ENCODE measurements around the gene GPR39.
"Not testable (repeated sequence)": the region's sequence is repeated elsewhere in the genome, so short reads cannot be mapped to it uniquely, and the experiment has no call there.

GPR39 gene

GRCh38 chr2:132515010-132515409, 98.4 kb downstream of the GPR39 start:
- DNase-seq: no peak

GRCh38 chr2:132517386-132517785, 100.8 kb downstream of the GPR39 start:
- no peak for DNase-seq

- DNase-seq: no peak
Measured at GRCh38 chr2:132518302-132518701, 101.7 kb downstream of the GPR39 start.

DNA sequence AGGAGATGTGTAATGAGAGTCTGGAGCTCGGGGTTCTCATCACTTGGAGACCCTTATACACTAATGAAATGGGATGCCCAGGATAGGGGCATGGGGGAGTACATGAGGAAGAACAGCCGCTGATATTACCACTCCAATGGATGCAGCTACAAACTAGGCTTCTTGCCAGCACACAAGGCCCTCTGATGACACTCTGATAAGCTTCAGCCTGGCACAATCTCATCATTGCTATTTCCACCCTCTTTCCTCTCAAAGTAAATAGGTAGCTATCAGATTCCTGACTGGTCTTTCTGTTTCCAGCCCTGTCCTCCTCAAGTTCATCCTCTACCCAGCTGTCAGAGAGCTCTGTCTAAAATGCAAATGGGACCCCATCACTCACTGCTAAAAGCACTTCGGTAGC, 103.0 kb downstream of the GPR39 start:
- DNase-seq: no peak

GRCh38 chr2:132521341-132521740, 104.7 kb downstream of the GPR39 start:
- DNase-seq: no peak

DNA sequence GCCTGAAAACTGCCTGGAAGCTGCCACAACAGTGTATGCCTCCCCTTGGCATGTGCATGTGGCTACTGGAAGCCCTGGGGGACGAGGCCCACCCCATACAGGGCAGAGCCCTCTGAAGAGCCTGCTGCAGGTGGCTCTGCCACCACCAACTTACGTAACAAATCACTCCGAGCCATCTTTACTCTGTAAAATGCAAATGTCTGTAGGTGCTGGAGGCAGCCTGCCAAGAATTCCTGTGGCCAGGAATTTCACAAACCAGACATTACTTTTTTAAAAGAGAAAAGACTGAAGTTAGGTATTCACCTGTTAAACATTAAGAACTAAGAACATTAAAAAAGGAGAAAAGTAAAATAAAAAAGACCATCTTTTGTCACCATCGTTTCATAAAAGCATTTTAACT, 106.3 kb downstream of the GPR39 start:
- DNase-seq: no peak

DNA sequence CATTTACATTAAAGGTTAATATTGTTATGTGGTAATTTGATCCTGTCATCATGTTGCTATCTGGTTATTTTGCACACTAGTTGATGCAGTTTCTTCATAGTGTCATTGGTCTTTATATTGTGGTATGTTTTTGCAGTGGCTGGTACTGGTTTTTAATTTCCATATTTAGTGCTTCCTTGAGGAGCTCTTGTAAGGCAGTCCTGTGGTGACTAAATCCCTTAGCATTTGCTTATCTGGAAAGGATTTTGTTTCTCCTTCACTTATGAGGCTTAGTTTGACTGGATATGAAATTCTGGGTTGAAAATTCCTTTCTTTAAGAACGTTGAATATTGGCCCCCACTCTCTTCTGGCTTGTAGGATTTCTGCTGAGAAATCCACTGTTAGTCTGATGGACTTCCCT, 120.5 kb downstream of the GPR39 start:
- DNase-seq: not testable (repeated sequence)

GRCh38 chr2:132538331-132538855, 121.8 kb downstream of the GPR39 start:
- DNase-seq: no peak

- DNase-seq: no peak
Measured at GRCh38 chr2:132540166-132540565, 123.6 kb downstream of the GPR39 start.

DNA sequence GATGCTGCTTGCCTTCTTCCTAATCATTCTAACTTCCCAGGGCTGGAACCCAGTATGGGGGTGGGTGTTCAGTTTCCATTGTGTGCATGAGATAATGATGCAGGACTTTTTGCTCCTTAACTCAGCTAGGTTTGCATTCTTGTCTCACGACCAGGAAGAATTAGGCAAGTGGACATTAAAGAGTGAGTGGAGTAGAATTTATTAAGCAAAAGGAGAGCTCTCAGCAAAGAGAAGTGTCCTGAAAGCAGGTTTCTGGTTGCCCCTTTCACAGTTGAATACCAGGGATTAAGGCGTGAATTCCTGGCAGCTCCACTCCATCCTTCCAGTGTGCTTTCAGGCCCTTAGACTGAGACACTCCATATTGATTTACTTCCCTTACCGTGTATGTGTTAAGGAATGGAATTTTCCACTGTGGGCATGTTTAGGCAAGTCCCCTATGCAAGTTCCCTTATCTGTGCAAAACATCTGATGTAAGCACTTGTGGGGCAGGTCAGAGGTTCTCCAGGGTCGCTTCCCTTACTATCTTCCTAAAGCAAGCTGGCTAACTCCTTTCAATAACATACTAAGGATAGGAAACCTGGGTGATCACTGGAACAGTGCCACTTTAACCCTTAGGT, 126.5 kb downstream of the GPR39 start:
- DNase-seq: no peak

DNA sequence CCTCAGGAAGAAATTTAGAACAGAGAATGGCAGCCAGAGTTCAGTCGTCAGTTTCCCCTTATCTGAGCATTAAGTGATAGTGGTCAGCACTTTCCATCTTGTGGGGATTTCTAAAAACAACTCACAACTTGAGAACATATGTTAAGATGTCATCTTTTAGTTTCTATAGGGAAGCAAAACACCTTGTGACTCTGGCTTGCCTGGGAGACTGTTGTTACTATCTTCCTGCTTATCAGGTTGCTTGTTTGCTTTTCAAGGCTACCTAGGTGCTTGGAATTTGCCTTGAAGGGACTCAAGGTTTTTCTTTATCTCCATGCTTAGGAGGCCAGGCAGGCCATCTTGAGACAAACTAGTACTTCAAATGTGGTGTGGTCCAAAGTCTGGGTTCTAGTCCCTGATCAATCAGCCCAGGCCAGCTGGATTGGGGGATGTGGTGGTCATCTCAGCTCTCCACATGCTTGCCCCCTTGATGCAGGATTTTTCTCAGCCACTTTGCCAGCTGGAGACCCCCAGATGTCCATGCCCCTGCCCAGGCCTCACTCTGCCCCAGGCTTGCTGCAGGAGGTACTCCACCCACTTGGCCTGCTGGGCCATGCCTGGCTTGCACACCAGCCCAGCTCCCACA, 127.5 kb downstream of the GPR39 start:
- DNase-seq: no peak

GRCh38 chr2:132547090-132547687, 130.6 kb downstream of the GPR39 start:
- DNase-seq: no peak

DNA sequence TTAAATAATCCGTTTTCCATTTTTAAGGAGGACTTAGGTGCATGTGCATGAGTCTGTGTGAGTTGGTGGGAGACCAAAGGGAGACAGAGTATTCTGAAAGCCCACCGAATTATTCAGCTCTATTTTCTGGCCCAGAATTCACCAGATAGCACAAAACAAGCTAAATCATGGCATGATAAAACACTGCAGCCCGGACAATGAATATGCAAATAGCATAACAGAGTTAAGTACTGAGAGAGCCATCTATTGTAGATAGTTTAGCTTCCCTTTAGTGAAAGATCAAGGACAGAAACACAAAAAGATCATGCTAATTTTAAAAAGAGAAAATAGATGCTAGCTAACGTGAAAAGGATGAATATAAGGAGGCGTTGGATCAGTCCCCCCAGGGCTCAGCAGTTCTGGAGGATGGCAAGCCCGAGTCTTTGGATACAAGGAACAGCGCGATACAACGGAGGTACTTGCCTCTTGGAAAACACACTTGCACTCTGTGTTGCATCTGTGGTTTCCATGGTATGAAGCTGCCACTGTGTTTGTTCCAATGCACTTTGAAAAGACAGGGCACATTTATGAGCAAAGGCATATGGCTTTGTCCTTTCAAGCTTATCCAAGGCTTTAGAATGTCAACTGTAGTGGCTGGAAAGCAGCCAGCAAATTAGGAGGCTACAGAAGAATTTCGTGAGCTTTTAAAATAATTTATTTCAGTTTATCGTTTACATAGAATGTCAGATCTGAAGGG, 133.5 kb downstream of the GPR39 start:
- DNase-seq: no peak

GRCh38 chr2:132550946-132551345, 134.3 kb downstream of the GPR39 start:
- no peak for DNase-seq

DNA sequence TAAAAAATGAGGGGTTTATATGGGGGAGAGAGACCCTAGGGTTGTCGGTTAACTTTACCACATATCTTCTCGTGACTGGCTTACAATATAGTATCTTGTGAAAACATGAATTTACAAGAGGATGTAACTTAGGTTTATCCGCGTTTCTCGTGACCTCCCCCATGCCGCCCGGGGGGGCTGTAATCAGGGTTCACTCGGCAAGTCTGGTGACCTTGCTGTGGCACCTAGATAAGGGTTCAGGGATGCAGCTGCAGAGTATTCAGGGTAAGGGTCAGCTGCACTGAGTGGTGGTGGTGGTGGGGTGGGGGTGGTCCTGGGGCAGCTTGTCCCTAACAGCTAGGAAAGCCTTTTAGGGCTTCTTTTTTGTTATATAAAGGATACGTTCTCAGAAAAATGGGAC, 141.1 kb downstream of the GPR39 start:
- no peak for DNase-seq

DNA sequence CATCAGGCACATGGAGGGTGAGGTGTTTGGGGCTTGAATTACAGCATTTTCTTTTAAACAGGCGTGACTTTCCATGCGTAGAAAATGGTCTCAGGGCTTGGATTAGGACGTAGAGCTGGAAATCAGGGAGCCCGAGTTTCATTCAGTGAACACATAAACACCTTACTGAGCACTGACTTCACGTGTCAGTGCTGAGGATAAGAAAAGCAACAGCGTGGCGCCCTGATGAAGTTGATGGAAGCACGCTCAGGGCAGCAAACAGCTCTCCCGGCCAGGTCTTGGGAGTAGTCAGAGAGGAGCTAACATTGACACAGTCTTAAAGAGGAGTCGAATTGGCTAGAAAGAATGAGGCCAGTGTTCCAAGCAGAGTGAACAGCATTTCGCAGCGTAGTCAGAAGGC, 142.7 kb downstream of the GPR39 start:
- no peak for DNase-seq

DNA sequence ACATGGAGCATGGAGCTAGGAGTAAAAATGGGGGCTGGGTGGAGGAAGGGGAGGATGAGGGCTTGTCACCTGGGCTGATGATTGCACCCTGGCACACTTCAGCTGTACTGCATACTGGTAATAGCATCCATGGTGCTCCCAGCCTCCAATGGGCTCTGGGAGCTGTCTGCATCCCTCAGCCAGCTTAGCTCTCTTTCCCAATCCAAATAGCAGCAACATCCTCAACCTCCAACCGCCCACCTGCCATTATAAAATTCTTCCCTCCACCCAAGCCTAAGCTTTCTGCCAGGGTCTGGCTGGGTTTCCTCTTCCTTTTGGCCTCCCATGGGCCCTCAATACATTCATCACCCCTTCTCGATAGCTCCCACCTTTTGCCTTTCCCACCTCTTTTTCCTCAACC, 143.3 kb downstream of the GPR39 start:
- no peak for DNase-seq

- no peak for DNase-seq
Measured at GRCh38 chr2:132560562-132560961, 144.0 kb downstream of the GPR39 start.

DNA sequence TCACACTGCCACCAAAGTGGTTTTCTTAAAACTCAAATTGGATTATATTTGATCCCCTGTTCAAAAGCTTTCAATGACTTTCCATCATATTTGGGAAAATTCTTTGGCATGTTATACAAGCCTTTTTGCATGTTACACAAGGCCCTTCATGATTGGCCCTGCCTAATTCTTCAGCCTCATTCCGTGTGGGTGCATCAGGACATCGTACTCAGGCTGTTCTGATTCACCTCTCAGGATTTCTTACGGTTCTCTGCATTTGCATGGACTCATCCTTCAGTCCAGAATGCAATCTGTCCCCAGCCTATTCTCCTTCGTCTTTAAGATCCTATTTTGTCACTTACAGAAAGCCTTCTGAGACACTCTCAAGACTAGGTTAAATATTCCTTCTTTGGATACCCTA, 145.6 kb downstream of the GPR39 start:
- DNase-seq: no peak

GRCh38 chr2:132564065-132564464, 147.5 kb downstream of the GPR39 start:
- no peak for DNase-seq

- DNase-seq: no peak
Measured at GRCh38 chr2:132566379-132566778, 149.8 kb downstream of the GPR39 start.

- DNase-seq: no peak
Measured at GRCh38 chr2:132567682-132568081, 151.1 kb downstream of the GPR39 start.

- no peak for DNase-seq
Measured at GRCh38 chr2:132568656-132569055, 152.1 kb downstream of the GPR39 start.
